DND-41 (cell line): ENCODE measurements around the gene ARSB.

Source experiments
- ATAC-seq: fragments of 200-7000 bp; cut with Tn5 transposase; 3 replicates; pipeline ENCODE4 v1.9.1; 2021; ENCODE audit warnings: low read depth; ENCODE audit not compliant: insufficient read depth
- DNase-seq: peaks from one replicate; pipeline ENCODE4 v3.0.0-alpha.2; 2020
- H2AFZ ChIP-seq: 2 replicates; pipeline ENCODE4 v1.6.0; 2012; ENCODE audit warnings: low read depth, low read length
- H3K27ac ChIP-seq: 2 replicates; pipeline ENCODE4 v1.5.1; 2012; ENCODE audit warnings: low read length, inconsistent platforms
- H3K27me3 ChIP-seq: fragments of 200-600 bp; sonication (generic); 2 replicates; pipeline ENCODE4 v1.6.0; 2012; ENCODE audit warnings: low read length, mild to moderate bottlenecking, inconsistent platforms; ENCODE audit not compliant: insufficient read depth, poor library complexity
- H3K36me3 ChIP-seq: 2 replicates; pipeline ENCODE4 v1.5.1; 2012; ENCODE audit warnings: low read length, inconsistent platforms; ENCODE audit not compliant: insufficient read depth
- H3K4me1 ChIP-seq: 2 replicates; pipeline ENCODE4 v1.5.1; 2012; ENCODE audit warnings: mild to moderate bottlenecking, low read length; ENCODE audit not compliant: insufficient read depth
- H3K4me2 ChIP-seq: 2 replicates; pipeline ENCODE4 v1.6.0; 2012; ENCODE audit warnings: mild to moderate bottlenecking, moderate library complexity, low read length, inconsistent platforms; ENCODE audit not compliant: insufficient read depth
- H3K4me3 ChIP-seq, 2 experiments: fragments of 200-600 bp in 1 of 2; shearing (Covaris generic) in 1 of 2; 2 replicates each; pipeline ENCODE4 v1.5.1; 2012 to 2016; ENCODE audit warnings: inconsistent platforms in 2 of 2, low read length in 2 of 2, mild to moderate bottlenecking in 2 of 2, low read depth in 1 of 2, moderate library complexity in 1 of 2
- H3K79me2 ChIP-seq: 2 replicates; pipeline ENCODE4 v1.6.0; 2012; ENCODE audit warnings: low read length, inconsistent platforms; ENCODE audit not compliant: insufficient read depth
- H3K9ac ChIP-seq: 2 replicates; pipeline ENCODE4 v1.6.0; 2012; ENCODE audit warnings: low read depth, mild to moderate bottlenecking, inconsistent platforms, low read length, moderate library complexity
- H3K9me3 ChIP-seq: 2 replicates; pipeline ENCODE4 v1.5.1; 2012; ENCODE audit warnings: low read length, moderate library complexity, mild to moderate bottlenecking, inconsistent platforms; ENCODE audit not compliant: insufficient read depth, severe bottlenecking
- H4K20me1 ChIP-seq: 2 replicates; pipeline ENCODE4 v1.6.0; 2012; ENCODE audit warnings: low read length; ENCODE audit not compliant: insufficient read depth
- CTCF ChIP-seq: IDR thresholded peaks from 2 replicates; pipeline ENCODE4 v1.5.1; 2012; ENCODE audit warnings: borderline replicate concordance, low read length, moderate library complexity, mild to moderate bottlenecking; ENCODE audit not compliant: poor library complexity, severe bottlenecking; ENCODE audit errors: extremely low read depth
- EZH2 ChIP-seq: IDR thresholded peaks from 3 replicates; pipeline ENCODE4 v1.6.1; 2012; ENCODE audit warnings: borderline replicate concordance, low read depth, mild to moderate bottlenecking, moderate library complexity, low read length, inconsistent platforms; ENCODE audit not compliant: severe bottlenecking

Gene ARSB

GRCh38 chr5:79005936-79006631, 21.0 kb upstream of the ARSB start:
- no peak for DNase-seq
- Histone ChIP-seq H3K4me3 (no peak overlapping the region), H3K9me3 (no peaks in the 10 kb centered on the region), H3K27me3 (peaks cover 2% of the 10 kb centered on the region), H3K36me3 (no peaks in the 10 kb centered on the region), H2AFZ (no peak overlapping the region), H4K20me1 (no peaks in the 10 kb centered on the region), H3K27ac (no peak overlapping the region), H3K9ac (no peak overlapping the region), H3K79me2 (no peaks in the 10 kb centered on the region), H3K4me1 (no peaks in the 10 kb centered on the region), H3K4me2 (no peak overlapping the region)
- no peak for TF ChIP-seq CTCF
- TF ChIP-seq EZH2, result no peak
- no peak for ATAC-seq

GRCh38 chr5:79005151-79005550, 20.0 kb upstream of the ARSB start:
- ATAC-seq (no peak), DNase-seq (no peak)
- peaks cover 2% of the 10 kb centered on the region for H3K27me3 ChIP-seq
- TF ChIP-seq EZH2 (no peak), CTCF (no peak)
- H3K36me3 ChIP-seq, result no peaks in the 10 kb centered on the region
- H3K9me3 ChIP-seq, result no peaks in the 10 kb centered on the region
- no peaks in the 10 kb centered on the region for H3K4me1 ChIP-seq
- H3K4me3 ChIP-seq, result no peak overlapping the region
- H3K27ac ChIP-seq, result no peak overlapping the region
- H4K20me1 ChIP-seq, result no peaks in the 10 kb centered on the region
- H3K4me2 ChIP-seq, result no peak overlapping the region
- no peak overlapping the region for H3K9ac ChIP-seq
- H2AFZ ChIP-seq, result no peak overlapping the region
- H3K79me2 ChIP-seq, result no peaks in the 10 kb centered on the region

GRCh38 chr5:79002374-79002773, 17.3 kb upstream of the ARSB start:
- H3K4me1 ChIP-seq, result no peaks in the 10 kb centered on the region
- no peak overlapping the region for H3K4me2 ChIP-seq
- no peak overlapping the region for H3K27ac ChIP-seq
- H3K79me2 ChIP-seq, result no peaks in the 10 kb centered on the region
- no peaks in the 10 kb centered on the region for H4K20me1 ChIP-seq
- H3K27me3 ChIP-seq, result no peaks in the 10 kb centered on the region
- no peak overlapping the region for H3K9ac ChIP-seq
- no peaks in the 10 kb centered on the region for H3K36me3 ChIP-seq
- DNase-seq, result no peak
- H2AFZ ChIP-seq, result no peak overlapping the region
- ATAC-seq, result no peak
- TF ChIP-seq EZH2, result no peak
- no peak for TF ChIP-seq CTCF
- H3K9me3 ChIP-seq, result no peaks in the 10 kb centered on the region
- no peak overlapping the region for H3K4me3 ChIP-seq

GRCh38 chr5:79001471-79001870, 16.4 kb upstream of the ARSB start:
- Histone ChIP-seq H2AFZ (no peak overlapping the region), H3K79me2 (no peaks in the 10 kb centered on the region), H3K4me1 (no peaks in the 10 kb centered on the region), H3K9ac (no peak overlapping the region), H3K4me2 (no peak overlapping the region), H3K4me3 (no peak overlapping the region), H3K9me3 (no peaks in the 10 kb centered on the region), H3K27ac (no peak overlapping the region), H3K27me3 (no peaks in the 10 kb centered on the region), H3K36me3 (no peaks in the 10 kb centered on the region), H4K20me1 (no peaks in the 10 kb centered on the region)
- ATAC-seq (no peak), DNase-seq (no peak)
- TF ChIP-seq CTCF (no peak), EZH2 (no peak)
